Activated CD8-positive, alpha-beta memory T cell treated with anti-CD3 and anti-CD28 coated beads for 24 hours (primary cell): ENCODE measurements around the gene PCDHGB5.
"Not testable (repeated sequence)": the region's sequence is repeated elsewhere in the genome, so short reads cannot be mapped to it uniquely, and the experiment has no call there.

Experiments used
- DNase-seq: peaks from one replicate; pipeline ENCODE4 v3.0.0-alpha.2; 2020

The PCDHGB5 gene

DNA sequence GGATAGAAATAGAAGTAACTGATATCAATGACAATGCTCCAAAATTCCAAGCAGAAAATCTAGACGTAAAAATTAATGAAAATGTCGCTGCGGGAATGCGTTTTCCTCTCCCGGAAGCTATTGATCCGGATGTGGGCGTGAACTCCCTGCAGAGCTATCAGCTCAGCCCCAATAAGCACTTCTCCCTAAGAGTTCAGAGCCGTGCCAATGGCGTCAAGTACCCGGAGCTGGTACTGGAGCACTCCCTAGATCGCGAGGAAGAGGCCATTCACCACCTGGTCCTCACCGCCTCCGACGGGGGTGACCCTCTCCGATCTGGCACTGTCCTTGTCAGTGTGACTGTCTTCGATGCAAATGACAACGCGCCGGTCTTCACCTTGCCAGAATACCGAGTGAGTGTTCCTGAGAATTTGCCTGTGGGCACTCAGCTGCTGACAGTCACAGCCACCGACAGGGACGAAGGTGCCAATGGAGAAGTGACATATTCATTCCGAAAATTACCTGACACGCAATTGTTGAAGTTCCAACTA is 15.9 kb downstream of the PCDHGB5 start:
- no peak for DNase-seq

DNA sequence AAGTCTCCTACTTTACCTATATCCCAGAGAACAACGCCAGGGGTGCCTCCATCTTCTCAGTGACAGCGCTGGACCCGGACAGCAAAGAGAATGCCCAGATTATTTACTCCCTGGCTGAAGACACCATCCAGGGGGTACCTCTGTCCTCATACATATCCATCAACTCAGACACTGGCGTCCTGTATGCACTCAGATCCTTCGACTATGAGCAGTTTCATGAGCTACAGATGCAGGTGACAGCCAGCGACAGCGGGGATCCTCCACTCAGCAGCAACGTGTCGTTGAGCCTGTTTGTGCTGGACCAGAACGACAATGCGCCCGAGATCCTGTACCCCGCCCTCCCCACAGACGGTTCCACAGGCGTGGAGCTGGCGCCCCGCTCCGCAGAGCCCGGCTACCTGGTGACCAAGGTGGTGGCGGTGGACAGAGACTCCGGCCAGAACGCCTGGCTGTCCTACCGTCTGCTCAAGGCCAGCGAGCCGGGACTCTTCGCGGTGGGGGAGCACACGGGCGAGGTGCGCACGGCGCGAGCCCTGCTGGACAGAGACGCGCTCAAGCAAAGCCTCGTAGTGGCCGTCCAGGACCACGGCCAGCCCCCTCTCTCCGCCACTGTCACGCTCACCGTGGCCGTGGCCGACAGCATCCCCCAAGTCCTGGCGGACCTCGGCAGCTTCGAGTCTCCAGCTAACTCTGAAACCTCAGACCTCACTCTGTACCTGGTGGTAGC is 17.0 kb downstream of the PCDHGB5 start:
- DNase-seq, result not testable (repeated sequence)

DNA sequence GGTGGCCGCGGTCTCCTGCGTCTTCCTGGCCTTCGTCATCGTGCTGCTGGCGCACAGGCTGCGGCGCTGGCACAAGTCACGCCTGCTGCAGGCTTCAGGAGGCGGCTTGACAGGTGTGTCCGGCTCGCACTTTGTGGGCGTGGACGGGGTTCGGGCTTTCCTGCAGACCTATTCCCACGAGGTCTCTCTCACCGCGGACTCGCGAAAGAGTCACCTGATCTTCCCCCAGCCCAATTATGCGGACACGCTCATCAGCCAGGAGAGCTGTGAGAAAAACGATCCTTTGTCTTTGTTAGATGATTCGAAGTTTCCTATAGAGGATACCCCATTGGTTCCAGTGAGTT is 17.5 kb downstream of the PCDHGB5 start:
- not testable (repeated sequence) for DNase-seq

DNA sequence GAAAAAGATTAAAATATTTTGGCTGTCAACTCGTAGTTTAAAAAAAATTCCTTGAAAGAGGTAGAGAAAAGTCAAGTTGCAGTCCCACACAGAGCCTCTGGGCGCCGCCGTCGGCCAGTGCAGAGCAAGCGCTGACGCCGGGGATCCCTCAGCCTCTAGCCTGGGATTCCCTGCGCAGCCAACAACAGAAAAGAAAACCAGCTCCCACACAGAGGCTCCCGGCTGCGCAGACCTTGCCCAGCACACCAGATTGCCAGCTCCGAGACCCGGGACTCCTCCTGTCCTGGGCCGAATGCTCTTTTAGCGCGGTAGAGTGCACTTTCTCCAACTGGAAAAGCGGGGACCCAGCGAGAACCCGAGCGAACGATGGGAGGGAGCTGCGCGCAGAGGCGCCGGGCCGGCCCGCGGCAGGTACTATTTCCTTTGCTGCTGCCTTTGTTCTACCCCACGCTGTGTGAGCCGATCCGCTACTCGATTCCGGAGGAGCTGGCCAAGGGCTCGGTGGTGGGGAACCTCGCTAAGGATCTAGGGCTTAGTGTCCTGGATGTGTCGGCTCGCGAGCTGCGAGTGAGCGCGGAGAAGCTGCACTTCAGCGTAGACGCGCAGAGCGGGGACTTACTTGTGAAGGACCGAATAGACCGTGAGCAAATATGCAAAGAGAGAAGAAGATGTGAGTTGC is 19.9 kb downstream of the PCDHGB5 start, which contains the start of gene PCDHGB7:
PCDHGB7 (plus strand) TSS at position 184 of the 679 bp plus-strand sequence; CDS start at position 367, 183 bp downstream.
- not testable (repeated sequence) for DNase-seq

DNA sequence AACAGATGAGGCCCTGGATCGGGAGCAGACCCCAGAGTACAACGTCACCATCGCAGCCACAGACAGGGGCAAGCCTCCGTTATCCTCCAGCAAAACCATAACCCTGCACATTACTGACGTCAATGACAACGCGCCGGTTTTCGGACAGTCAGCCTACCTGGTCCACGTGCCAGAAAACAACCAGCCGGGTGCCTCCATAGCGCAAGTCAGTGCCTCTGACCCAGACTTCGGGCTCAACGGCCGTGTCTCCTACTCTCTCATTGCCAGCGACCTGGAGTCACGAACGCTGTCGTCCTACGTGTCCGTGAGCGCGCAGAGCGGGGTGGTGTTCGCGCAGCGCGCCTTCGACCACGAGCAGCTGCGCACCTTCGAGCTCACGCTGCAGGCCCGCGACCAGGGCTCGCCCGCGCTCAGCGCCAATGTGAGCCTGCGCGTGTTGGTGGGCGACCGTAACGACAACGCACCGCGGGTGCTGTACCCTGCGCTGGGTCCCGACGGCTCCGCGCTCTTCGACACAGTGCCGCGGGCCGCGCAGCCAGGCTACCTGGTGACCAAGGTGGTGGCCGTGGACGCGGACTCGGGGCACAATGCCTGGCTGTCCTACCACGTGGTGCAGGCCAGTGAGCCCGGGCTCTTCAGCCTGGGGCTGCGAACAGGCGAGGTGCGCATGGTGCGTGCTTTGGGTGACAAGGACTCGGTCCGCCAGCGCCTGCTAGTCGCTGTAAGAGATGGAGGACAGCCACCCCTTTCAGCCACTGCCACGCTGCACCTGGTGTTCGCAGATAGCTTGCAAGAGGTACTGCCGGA is 21.5 kb downstream of the PCDHGB5 start:
- no peak for DNase-seq

DNA sequence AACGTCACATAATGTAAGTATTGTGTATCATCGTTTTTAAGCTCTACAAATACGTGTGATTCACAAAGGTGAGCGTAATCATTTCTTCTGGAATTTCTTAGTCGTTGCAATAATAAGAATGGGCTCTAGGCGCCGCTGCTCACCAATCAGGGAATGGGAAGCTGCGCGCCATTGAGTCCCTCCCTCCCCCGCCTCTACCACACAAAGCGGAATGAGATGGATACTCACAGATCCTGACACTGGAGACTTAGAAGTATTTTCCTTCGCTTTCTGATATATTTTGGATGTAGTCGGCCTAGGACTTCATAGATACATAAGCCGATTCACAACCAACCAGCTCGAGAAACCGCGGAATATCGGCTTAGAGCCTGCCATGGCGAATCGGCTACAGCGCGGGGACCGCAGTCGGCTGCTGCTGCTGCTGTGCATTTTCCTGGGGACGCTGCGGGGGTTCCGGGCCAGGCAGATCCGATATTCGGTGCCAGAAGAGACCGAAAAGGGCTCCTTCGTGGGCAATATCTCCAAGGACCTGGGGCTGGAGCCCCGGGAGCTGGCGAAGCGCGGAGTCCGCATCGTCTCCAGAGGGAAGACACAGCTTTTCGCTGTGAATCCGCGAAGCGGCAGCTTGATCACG is 23.2 kb downstream of the PCDHGB5 start, which contains the start of gene PCDHGA11:
PCDHGA11 (plus strand) TSS at position 197 of the 634 bp plus-strand sequence; CDS start at position 374, 177 bp downstream.
- no peak for DNase-seq

DNA sequence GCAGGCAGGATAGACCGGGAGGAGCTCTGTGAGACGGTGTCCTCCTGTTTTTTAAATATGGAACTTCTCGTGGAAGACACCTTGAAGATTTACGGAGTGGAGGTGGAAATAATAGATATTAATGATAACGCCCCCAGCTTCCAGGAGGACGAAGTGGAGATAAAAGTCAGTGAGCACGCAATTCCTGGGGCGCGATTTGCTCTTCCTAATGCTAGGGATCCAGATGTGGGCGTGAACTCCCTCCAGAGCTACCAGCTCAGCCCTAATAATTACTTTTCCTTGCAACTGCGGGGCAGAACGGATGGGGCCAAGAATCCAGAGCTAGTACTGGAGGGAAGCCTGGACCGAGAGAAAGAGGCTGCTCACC is 23.7 kb downstream of the PCDHGB5 start:
- DNase-seq, result no peak

DNA sequence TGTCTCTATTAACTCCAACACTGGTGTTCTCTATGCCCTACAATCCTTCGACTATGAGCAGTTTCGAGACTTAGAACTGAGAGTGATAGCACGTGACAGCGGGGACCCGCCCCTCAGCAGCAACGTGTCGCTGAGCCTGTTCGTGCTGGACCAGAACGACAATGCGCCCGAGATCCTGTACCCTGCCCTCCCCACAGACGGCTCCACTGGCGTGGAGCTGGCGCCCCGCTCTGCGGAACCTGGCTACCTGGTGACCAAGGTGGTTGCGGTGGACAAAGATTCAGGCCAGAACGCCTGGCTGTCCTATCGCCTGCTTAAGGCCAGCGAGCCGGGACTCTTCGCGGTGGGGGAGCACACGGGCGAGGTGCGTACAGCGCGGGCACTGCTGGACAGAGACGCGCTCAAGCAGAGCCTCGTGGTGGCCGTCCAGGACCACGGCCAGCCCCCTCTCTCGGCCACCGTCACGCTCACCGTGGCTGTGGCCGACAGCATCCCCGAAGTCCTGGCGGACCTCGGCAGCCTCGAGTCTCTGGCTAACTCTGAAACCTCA is 25.1 kb downstream of the PCDHGB5 start:
- DNase-seq, result no peak

DNA sequence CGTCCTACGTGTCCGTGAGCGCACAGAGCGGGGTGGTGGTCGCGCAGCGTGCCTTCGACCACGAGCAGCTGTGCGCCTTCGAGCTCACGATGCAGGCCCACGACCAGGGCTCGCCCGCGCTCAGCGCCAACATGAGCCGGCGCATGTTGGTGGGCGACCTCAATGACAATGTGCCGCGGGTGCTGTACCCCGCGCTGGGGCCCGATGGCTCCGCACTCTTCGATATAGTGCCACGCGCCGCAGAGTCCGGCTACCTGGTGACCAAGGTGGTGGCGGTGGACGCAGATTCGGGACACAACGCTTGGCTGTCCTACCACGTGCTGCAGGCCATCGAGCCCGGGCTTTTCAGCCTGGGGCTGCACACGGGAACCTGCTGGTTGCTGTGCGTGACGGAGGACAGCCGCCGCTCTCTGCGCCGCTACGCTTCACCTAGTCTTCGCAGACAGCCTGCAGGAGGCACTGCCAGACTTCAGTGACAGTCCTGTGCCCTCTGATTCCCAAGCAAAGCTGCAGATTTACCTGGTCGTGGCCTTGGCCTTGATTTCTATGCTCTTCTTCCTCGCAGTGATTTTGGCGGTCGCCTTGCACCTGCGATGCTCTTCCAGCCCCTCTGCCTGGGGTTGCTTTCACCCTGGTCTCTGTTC is 30.2 kb downstream of the PCDHGB5 start:
- DNase-seq, result no peak

DNA sequence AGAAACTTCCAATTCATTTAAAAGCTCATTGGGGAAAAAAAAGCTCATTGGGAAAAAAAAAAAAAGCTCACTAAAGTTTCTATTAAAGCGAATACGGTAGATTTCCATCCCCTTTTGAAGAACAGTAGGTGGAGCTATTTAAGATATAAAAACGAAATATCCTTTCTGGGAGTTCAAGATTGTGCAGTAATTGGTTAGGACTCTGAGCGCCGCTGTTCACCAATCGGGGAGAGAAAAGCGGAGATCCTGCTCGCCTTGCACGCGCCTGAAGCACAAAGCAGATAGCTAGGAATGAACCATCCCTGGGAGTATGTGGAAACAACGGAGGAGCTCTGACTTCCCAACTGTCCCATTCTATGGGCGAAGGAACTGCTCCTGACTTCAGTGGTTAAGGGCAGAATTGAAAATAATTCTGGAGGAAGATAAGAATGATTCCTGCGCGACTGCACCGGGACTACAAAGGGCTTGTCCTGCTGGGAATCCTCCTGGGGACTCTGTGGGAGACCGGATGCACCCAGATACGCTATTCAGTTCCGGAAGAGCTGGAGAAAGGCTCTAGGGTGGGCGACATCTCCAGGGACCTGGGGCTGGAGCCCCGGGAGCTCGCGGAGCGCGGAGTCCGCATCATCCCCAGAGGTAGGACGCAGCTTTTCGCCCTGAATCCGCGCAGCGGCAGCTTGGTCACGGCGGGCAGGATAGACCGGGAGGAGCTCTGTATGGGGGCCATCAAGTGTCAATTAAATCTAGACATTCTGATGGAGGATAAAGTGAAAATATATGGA is 32.8 kb downstream of the PCDHGB5 start, which contains the start of gene PCDHGA12:
PCDHGA12 (plus strand) TSS at position 176 of the 782 bp plus-strand sequence; CDS start at position 429, 253 bp downstream.
- no peak for DNase-seq

DNA sequence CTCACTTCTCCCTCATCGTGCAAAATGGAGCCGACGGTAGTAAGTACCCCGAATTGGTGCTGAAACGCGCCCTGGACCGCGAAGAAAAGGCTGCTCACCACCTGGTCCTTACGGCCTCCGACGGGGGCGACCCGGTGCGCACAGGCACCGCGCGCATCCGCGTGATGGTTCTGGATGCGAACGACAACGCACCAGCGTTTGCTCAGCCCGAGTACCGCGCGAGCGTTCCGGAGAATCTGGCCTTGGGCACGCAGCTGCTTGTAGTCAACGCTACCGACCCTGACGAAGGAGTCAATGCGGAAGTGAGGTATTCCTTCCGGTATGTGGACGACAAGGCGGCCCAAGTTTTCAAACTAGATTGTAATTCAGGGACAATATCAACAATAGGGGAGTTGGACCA is 33.5 kb downstream of the PCDHGB5 start:
- no peak for DNase-seq

DNA sequence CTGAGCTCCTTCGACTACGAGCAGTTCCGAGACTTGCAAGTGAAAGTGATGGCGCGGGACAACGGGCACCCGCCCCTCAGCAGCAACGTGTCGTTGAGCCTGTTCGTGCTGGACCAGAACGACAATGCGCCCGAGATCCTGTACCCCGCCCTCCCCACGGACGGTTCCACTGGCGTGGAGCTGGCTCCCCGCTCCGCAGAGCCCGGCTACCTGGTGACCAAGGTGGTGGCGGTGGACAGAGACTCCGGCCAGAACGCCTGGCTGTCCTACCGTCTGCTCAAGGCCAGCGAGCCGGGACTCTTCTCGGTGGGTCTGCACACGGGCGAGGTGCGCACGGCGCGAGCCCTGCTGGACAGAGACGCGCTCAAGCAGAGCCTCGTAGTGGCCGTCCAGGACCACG is 34.6 kb downstream of the PCDHGB5 start:
- not testable (repeated sequence) for DNase-seq

DNA sequence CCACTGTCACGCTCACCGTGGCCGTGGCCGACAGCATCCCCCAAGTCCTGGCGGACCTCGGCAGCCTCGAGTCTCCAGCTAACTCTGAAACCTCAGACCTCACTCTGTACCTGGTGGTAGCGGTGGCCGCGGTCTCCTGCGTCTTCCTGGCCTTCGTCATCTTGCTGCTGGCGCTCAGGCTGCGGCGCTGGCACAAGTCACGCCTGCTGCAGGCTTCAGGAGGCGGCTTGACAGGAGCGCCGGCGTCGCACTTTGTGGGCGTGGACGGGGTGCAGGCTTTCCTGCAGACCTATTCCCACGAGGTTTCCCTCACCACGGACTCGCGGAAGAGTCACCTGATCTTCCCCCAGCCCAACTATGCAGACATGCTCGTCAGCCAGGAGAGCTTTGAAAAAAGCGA is 35.0 kb downstream of the PCDHGB5 start:
- not testable (repeated sequence) for DNase-seq

DNA sequence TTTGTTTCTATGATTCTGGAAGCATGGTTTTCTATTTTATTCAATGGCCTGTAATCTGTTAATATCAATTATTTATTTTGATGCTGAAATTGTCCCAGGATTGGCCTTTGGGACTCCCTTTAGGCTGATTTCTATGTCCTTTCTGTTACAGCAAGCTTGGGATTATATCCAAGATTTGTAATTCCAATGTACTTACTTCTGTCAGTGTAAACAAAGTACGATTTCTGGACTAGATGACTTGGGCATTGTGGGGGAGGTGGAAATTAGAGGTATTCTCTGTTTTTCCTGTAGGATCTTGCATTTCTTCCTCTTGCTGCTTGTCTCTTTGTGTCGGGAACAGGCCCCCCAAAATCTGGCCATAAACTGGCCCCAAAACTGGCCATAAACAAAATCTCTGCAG is 36.3 kb downstream of the PCDHGB5 start:
- DNase-seq, result no peak

DNA sequence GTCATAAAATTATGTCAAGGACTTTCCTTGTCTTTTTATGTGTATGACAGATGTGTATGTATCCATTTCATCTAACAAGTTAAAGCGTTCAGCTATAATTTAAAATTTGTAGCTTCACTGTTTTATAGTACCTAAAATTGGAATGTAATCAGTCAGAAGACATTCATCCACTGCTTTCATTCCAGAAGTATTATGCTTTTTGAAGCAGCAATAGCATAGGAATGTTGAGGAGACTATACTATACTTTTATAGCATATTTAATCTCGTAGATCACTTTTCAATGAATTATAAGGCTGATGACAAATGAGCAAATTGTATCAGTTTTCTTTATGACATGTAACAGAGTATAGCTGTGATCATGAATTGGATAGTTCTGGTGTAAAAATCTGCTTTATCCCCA is 39.5 kb downstream of the PCDHGB5 start:
- no peak for DNase-seq

DNA sequence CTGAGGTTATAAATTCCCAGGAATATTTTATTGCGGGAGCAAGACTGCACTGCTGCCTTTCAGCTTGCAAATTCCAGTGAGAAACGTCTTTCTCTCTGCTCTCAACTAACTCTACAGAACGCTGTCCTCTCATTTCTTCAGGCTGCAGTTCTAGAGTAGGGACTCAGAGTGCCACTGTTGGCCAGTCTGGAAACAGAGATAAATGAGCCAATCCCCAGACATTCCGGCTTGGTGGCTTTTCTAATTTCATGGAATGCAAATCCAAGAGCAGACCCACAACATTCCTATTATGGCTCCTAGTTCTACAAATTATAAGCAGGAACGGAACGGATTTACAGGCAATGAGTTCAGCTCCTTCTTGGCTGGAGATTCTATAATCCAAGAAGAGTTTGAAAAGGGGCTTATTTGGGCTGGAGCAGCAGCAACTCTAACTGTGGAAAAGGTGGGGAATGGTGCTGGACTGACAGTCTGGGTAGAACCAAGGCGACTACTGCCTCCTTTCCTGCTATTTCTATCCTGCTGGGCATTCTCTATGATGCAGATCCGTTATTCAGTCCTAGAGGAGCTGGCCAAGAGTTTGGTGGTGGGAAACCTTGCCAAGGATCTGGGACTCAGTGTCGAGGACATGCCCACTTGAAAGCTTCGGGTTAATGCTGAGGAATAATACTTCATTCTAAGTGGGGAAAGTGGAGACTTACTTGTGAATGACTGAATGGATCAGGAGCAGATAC is 41.8 kb downstream of the PCDHGB5 start:
- no peak for DNase-seq

DNA sequence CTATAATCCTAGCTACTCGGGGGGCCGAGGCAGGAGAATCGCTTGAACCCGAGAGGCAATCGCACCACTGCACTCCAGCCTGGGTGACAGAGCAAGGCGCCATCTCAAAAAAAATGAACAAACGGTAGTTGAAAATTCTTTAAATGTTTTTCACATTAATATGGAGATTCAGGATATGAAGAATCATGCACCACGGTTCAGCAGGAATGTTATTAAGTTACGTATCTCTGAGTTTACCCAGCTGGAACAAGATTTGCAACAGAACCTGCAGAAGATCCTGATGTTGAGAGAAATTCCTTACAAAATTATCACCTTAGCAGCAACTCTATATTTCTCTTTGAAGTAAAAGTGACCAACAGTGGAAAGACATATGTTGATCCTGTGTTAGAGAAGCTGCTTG is 42.6 kb downstream of the PCDHGB5 start:
- no peak for DNase-seq

DNA sequence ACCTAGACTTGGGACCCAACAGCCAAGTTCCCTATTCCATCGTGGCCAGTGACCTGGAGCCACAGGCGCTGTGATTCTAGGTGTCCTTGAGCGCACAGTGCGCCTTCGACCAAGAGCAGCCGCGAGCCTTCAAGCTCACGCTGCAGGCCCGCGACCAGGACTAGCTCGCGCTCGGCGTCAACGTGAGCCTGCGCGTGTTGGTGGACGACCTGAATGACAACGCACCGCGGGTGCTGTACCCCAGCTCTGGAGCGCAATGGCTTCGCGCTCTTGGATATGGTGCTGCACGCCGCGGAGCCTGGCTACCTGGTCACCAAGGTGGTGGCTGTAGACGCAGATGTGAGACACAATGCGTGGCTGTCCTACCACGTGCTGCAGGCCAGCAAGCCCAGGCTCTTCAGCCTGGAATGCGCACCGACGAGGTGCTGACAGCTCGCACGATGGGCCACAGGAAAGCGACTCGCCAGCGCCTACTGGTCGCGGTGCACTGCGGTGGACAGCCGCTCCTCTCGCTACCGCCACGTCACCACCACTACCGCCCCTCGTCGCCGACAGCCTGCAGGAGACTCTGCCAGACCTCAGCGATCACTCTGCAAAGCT is 43.9 kb downstream of the PCDHGB5 start:
- no peak for DNase-seq
